Keratinocyte (primary cell): ENCODE measurements around the gene HLA-B. TPM values are rescaled to one million over a fixed set of nuclear protein-coding genes. Genes with fewer than 3 reads are reported as not detected.

Experiments
- DNase-seq: peaks from one replicate; pipeline ENCODE4 v3.0.0-alpha.2; 2011; ENCODE audit warnings: low read depth, missing footprints, low spot score
- FAIRE-seq: peaks from 2 replicates; lab custom pipeline; 2011; peaks lifted over from hg19 to GRCh38; lab: Jason Lieb, UNC
- H2AFZ ChIP-seq: 2 replicates; pipeline ENCODE4 v1.6.0; 2012; ENCODE audit warnings: low read length, control low read depth, inconsistent platforms; ENCODE audit not compliant: control insufficient read depth
- H3K27ac ChIP-seq: 2 replicates; pipeline ENCODE4 v1.5.1; 2011; ENCODE audit warnings: low read length; ENCODE audit not compliant: control insufficient read depth, insufficient read depth
- H3K27me3 ChIP-seq: 3 replicates; pipeline ENCODE4 v1.6.0; 2011; ENCODE audit warnings: low read length; ENCODE audit not compliant: control insufficient read depth, insufficient read depth; ENCODE audit errors: extremely low read depth
- H3K36me3 ChIP-seq, 2 experiments: 2 replicates in 1 of 2; 3 replicates in 1 of 2; pipeline ENCODE4 v1.5.1; 2011; ENCODE audit warnings: low read length in 2 of 2, mild to moderate bottlenecking in 1 of 2; ENCODE audit not compliant: control insufficient read depth in 2 of 2, insufficient read depth in 2 of 2; ENCODE audit errors: extremely low read depth in 1 of 2
- H3K4me1 ChIP-seq: 3 replicates; pipeline ENCODE4 v1.5.1; 2011; ENCODE audit warnings: low read length; ENCODE audit not compliant: control insufficient read depth, insufficient read depth; ENCODE audit errors: extremely low read depth
- H3K4me2 ChIP-seq: 3 replicates; pipeline ENCODE4 v1.6.0; 2011; ENCODE audit warnings: low read depth, low read length; ENCODE audit not compliant: control insufficient read depth, insufficient read depth; ENCODE audit errors: extremely low read depth
- H3K4me3 ChIP-seq, 3 experiments: fragments of 200-600 bp in 1 of 3; sonication (generic) in 1 of 3; 2 replicates in 2 of 3; 3 replicates in 1 of 3; pipeline ENCODE4 v1.5.1; 2011 to 2016; ENCODE audit warnings: low read length in 3 of 3, mild to moderate bottlenecking in 3 of 3, control low read depth in 2 of 3, inconsistent platforms in 1 of 3, low read depth in 1 of 3, mixed read lengths in 1 of 3, mixed run types in 1 of 3, moderate library complexity in 1 of 3; ENCODE audit not compliant: control insufficient read depth in 2 of 3, insufficient read depth in 2 of 3; ENCODE audit errors: extremely low read depth in 1 of 3
- H3K79me2 ChIP-seq: 2 replicates; pipeline ENCODE4 v1.6.0; 2012; ENCODE audit warnings: low read length; ENCODE audit not compliant: control insufficient read depth, insufficient read depth
- H3K9ac ChIP-seq: 3 replicates; pipeline ENCODE4 v1.6.0; 2011; ENCODE audit warnings: low read length; ENCODE audit not compliant: control insufficient read depth, insufficient read depth; ENCODE audit errors: extremely low read depth
- H3K9me1 ChIP-seq: 3 replicates; pipeline ENCODE4 v1.6.0; 2011; ENCODE audit warnings: low read length; ENCODE audit not compliant: control insufficient read depth, insufficient read depth; ENCODE audit errors: extremely low read depth
- H3K9me3 ChIP-seq: 2 replicates; pipeline ENCODE4 v1.5.1; 2012; ENCODE audit warnings: low read depth, low read length; ENCODE audit not compliant: control insufficient read depth
- H4K20me1 ChIP-seq: 3 replicates; pipeline ENCODE4 v1.6.0; 2011; ENCODE audit warnings: low read length; ENCODE audit not compliant: control insufficient read depth, insufficient read depth; ENCODE audit errors: extremely low read depth
- EZH2 ChIP-seq: IDR thresholded peaks from one replicate; pipeline ENCODE4 v1.6.1; 2012; ENCODE audit warnings: inconsistent platforms, mild to moderate bottlenecking, low read length, moderate library complexity
- dilution Hi-C: fragments of 300-500 bp; cut with MboI; formaldehyde crosslinking; loops from one replicate; pipeline ENCODE4 v1.7.0; 2020; ENCODE audit warnings: low sequenced_read_pairs; ENCODE audit not compliant: extremely low pct_ligation_motif_present
- polyA plus RNA-seq, 5 experiments: library from polyadenylated mRNA; depleted of rRNA in 3 of 5; stranded (reverse) in 3 of 5; stranded (forward) in 1 of 5; unstranded in 1 of 5; fragments of >200 nt; gene quantifications; 1 replicate in 1 of 5; 2 replicates in 3 of 5; 3 replicates in 1 of 5; pipeline versions ENCODE4 v1.2.1 to v1.2.3, GENCODE V29; 2011 to 2012; ENCODE audit warnings: missing spikeins in 2 of 5, low read depth in 1 of 5, low replicate concordance in 1 of 5
- TF ChIP-seq, protein P1 (sequence below), 3 experiments: IDR thresholded peaks in 1 of 3; conservative IDR thresholded peaks in 1 of 3; optimal IDR thresholded peaks in 1 of 3; 2 replicates in 2 of 3; 3 replicates in 1 of 3; pipeline versions ENCODE3 to v1.5.1; 2011; ENCODE audit warnings: low read length in 3 of 3, mild to moderate bottlenecking in 3 of 3, moderate library complexity in 2 of 3, control low read depth in 1 of 3, inconsistent platforms in 1 of 3; ENCODE audit not compliant: insufficient read depth in 2 of 3; ENCODE audit errors: extremely low read depth in 1 of 3

Gene HLA-B
- polyA plus RNA-seq, 1 donor (not counting 4 experiments of a cell fraction or from before 2014, with no cell fraction given): 265 TPM

DNA sequence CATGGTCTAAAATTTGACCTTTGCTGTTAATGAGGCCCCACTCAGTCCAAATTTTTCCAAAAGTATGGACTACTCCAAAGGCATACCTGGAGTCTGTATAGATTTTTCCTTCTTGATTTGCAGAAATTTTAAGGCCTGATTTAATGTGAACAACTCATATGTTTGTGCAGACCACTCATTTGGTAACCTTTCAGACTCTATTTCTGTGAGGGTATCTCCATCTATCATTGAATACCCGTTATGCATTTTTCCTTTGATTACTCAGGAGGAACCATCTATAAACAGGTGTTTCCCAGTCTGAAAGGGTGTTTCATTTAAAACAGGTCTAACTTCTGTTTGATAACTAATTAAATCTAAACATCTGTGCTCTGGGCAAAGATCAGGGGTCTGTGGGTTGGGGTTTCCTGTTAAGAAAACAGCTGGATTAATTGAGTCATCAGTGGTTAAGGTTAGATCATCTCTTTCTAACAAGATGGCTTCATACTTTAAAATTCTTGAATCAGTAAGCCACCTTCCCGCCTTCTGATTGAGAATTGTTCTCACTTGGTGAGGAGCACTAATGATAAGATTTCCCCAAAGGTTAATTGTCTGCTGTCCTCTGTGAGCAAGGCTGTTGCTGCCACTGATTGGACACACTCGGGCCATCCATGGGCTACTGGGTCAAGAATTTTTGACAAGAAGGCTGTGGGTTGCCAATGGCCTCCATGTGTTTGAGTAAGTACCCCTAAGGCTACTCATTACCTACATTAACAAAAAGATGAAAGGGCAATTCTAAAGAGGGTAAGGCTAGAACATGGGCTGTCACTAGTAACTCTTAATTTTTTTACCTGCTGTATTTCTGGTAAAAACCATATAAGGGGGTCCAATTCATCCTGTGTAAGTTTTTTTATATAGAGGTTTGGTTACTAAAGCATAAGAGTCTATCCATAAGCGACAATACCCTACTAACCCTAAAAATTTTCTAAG is 24.1 kb downstream of the HLA-B start:
- H3K27ac ChIP-seq: no peak overlapping the region
- H3K4me3 ChIP-seq: no peak overlapping the region
- no peak overlapping the region for H3K4me2 ChIP-seq
- no peaks in the 10 kb centered on the region for H3K27me3 ChIP-seq
- no peaks in the 10 kb centered on the region for H3K79me2 ChIP-seq
- dilution Hi-C loops: loop anchor here (25.0 kb wide), 1 partner anchor 96 kb away; no protein-coding TSS in a partner anchor
- no peaks in the 10 kb centered on the region for H3K9me1 ChIP-seq
- FAIRE-seq (no peak), DNase-seq (no peak)
- H3K36me3 ChIP-seq: no peaks in the 10 kb centered on the region
- H2AFZ ChIP-seq: no peak overlapping the region
- no peak overlapping the region for H3K9ac ChIP-seq
- no peaks in the 10 kb centered on the region for H3K4me1 ChIP-seq
- peaks cover 6% of the 10 kb centered on the region for H3K9me3 ChIP-seq
- no peak for TF ChIP-seq EZH2
- TF ChIP-seq, protein P1, sequence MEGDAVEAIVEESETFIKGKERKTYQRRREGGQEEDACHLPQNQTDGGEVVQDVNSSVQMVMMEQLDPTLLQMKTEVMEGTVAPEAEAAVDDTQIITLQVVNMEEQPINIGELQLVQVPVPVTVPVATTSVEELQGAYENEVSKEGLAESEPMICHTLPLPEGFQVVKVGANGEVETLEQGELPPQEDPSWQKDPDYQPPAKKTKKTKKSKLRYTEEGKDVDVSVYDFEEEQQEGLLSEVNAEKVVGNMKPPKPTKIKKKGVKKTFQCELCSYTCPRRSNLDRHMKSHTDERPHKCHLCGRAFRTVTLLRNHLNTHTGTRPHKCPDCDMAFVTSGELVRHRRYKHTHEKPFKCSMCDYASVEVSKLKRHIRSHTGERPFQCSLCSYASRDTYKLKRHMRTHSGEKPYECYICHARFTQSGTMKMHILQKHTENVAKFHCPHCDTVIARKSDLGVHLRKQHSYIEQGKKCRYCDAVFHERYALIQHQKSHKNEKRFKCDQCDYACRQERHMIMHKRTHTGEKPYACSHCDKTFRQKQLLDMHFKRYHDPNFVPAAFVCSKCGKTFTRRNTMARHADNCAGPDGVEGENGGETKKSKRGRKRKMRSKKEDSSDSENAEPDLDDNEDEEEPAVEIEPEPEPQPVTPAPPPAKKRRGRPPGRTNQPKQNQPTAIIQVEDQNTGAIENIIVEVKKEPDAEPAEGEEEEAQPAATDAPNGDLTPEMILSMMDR (optimal IDR thresholded peaks at IDR 0.05 in 1 of 3, IDR thresholded peaks at IDR 0.05 in 1 of 3, conservative IDR thresholded peaks at IDR 0.05 in 1 of 3; ENCODE audit: extremely low read depth in 1 of 3, insufficient read depth in 2 of 3, low read length in 3 of 3): no peak
- no peaks in the 10 kb centered on the region for H4K20me1 ChIP-seq

DNA sequence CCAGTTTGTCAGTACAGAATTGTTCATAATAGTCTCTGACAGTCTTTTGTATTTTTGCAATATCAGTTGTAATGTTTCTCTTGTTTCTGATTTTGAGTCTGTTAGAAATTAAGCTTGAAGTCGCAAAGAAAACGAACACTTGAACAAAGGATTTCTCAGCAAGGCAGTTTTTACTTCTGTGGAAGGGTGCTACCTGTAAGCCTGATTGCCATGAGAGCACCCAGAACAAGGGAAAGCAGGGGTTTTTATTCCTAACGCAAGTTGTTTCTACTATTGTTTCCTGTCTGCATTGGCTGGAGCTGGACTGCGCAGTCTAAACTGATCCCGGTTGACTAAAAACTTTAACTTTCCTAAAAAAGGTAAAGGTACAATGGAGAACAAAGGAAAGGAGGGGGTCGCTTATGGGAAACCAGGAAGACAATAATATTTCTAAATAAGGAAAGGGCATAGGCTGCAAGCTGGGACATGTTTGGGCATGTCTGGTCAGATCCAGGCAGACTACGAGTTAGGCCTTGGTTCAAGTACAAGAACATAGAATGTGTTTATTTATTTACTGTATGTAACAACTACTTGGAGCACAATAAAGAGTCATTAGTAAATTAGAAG is 28.5 kb downstream of the HLA-B start:
- H3K36me3 ChIP-seq: no peaks in the 10 kb centered on the region
- no peak overlapping the region for H3K9ac ChIP-seq
- dilution Hi-C loops: loop anchor here (25.0 kb wide), 1 partner anchor 91 kb away; no protein-coding TSS in a partner anchor
- no peaks in the 10 kb centered on the region for H3K4me1 ChIP-seq
- no peak overlapping the region for H3K27ac ChIP-seq
- H3K27me3 ChIP-seq: no peaks in the 10 kb centered on the region
- TF ChIP-seq, protein P1 (optimal IDR thresholded peaks at IDR 0.05 in 1 of 3, IDR thresholded peaks at IDR 0.05 in 1 of 3, conservative IDR thresholded peaks at IDR 0.05 in 1 of 3; ENCODE audit: extremely low read depth in 1 of 3, insufficient read depth in 2 of 3, low read length in 3 of 3): no peak
- TF ChIP-seq EZH2: no peak
- DNase-seq: no peak
- H3K4me2 ChIP-seq: no peak overlapping the region
- H4K20me1 ChIP-seq: no peaks in the 10 kb centered on the region
- no peaks in the 10 kb centered on the region for H3K9me3 ChIP-seq
- FAIRE-seq: no peak
- no peaks in the 10 kb centered on the region for H3K9me1 ChIP-seq
- no peak overlapping the region for H3K4me3 ChIP-seq
- H2AFZ ChIP-seq: no peak overlapping the region
- no peaks in the 10 kb centered on the region for H3K79me2 ChIP-seq
